C4-2B (cell line): ENCODE results near the gene SPRTN.

Experiments
- ZFX ChIP-seq: fragments of 450-650 bp; IDR thresholded peaks from 2 replicates; pipeline ENCODE4 v1.6.1; 2017
- TF ChIP-seq, protein P1 (sequence below): fragments of 450-650 bp; conservative IDR thresholded peaks from 2 replicates; pipeline ENCODE4 v1.5.1; 2017; ENCODE audit warnings: mild to moderate bottlenecking

DNA sequence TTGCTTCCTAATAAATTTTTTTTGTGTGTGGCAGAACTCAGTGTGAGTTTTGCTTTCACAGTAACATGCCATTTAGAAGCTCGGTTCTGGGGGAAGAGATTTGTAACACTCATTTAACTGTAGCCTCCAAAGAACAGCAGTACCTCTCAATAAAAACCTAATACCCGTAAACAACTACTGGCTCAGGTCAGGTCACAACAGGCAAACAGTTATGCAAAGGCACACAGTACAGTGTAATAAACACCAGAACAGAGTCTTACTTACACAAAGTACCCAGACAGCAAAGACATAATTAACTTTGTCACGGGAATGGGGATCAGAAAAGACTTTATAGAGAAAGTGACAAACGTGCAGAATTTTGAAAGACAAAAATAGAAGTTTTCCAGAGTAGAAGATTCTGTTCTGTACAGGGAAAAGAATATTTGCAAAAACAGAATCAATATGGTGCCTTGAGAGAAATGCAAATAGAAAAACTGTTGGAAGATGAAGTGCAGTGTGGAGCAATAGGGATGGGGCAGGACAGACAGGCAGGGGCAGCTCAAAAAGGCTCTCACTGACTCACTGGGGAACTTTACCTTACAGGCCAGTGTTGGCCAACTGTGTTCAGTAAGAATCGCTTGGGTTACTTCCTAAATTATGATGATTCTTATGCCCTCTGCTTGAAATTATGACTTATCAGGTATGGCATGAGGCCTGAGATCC lies 45.2 kb downstream of the SPRTN start:
- TF ChIP-seq, protein P1, sequence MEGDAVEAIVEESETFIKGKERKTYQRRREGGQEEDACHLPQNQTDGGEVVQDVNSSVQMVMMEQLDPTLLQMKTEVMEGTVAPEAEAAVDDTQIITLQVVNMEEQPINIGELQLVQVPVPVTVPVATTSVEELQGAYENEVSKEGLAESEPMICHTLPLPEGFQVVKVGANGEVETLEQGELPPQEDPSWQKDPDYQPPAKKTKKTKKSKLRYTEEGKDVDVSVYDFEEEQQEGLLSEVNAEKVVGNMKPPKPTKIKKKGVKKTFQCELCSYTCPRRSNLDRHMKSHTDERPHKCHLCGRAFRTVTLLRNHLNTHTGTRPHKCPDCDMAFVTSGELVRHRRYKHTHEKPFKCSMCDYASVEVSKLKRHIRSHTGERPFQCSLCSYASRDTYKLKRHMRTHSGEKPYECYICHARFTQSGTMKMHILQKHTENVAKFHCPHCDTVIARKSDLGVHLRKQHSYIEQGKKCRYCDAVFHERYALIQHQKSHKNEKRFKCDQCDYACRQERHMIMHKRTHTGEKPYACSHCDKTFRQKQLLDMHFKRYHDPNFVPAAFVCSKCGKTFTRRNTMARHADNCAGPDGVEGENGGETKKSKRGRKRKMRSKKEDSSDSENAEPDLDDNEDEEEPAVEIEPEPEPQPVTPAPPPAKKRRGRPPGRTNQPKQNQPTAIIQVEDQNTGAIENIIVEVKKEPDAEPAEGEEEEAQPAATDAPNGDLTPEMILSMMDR = no peak
- no peak for TF ChIP-seq ZFX
